H1 (cell line): ENCODE data around the gene KCNK7.

ENCODE experiments used
- EP300 ChIP-seq, 2 experiments: IDR thresholded peaks; 1 replicate in 1 of 2; 2 replicates in 1 of 2; pipeline ENCODE4 v1.6.1; 2011 to 2012; ENCODE audit warnings: low read depth in 2 of 2, low read length in 2 of 2, mild to moderate bottlenecking in 2 of 2, borderline replicate concordance in 1 of 2, inconsistent platforms in 1 of 2, moderate library complexity in 1 of 2
- EZH2 ChIP-seq: fragments of 200-600 bp; sonication (generic); IDR thresholded peaks from 2 replicates; pipeline ENCODE4 v1.7.1; 2012; ENCODE audit warnings: low read depth, mild to moderate bottlenecking, moderate library complexity, low read length, inconsistent platforms; ENCODE audit not compliant: severe bottlenecking
- GTF2F1 ChIP-seq: IDR thresholded peaks from 2 replicates; pipeline ENCODE4 v1.6.1; 2012; ENCODE audit warnings: low read depth, low read length, improper control_type of control experiment, borderline replicate concordance
- JUND ChIP-seq: IDR thresholded peaks from 2 replicates; pipeline ENCODE4 v1.6.1; 2011; ENCODE audit warnings: mild to moderate bottlenecking, improper control_type of control experiment, low read length
- POU5F1 ChIP-seq: IDR thresholded peaks from 2 replicates; pipeline ENCODE4 v1.6.1; 2011; ENCODE audit warnings: low read depth, mild to moderate bottlenecking, low read length, moderate library complexity
- RFX5 ChIP-seq: IDR thresholded peaks from 2 replicates; pipeline ENCODE4 v1.6.1; 2011; ENCODE audit warnings: low read depth, low read length, improper control_type of control experiment, borderline replicate concordance
- RXRA ChIP-seq: IDR thresholded peaks from 2 replicates; pipeline ENCODE4 v1.6.1; 2011; ENCODE audit warnings: low read depth, mild to moderate bottlenecking, low read length, moderate library complexity; ENCODE audit not compliant: insufficient read depth
- TBP ChIP-seq: IDR thresholded peaks from 2 replicates; pipeline ENCODE4 v1.6.1; 2011; ENCODE audit warnings: low read depth, low read length, improper control_type of control experiment
- TF ChIP-seq, protein P1 (sequence below): IDR thresholded peaks from 2 replicates; pipeline ENCODE4 v1.6.1; 2012; ENCODE audit warnings: low read length, inconsistent platforms
- TF ChIP-seq, protein P2 (sequence below), 3 experiments: IDR thresholded peaks; 1 replicate in 2 of 3; 2 replicates in 1 of 3; pipeline versions ENCODE4 v1.5.1 to v1.6.1; 2011; ENCODE audit warnings: low read length in 3 of 3, mild to moderate bottlenecking in 3 of 3, inconsistent platforms in 2 of 3, low read depth in 1 of 3, moderate library complexity in 1 of 3; ENCODE audit not compliant: insufficient read depth in 1 of 3; ENCODE audit errors: control extremely low read depth in 1 of 3

DNA sequence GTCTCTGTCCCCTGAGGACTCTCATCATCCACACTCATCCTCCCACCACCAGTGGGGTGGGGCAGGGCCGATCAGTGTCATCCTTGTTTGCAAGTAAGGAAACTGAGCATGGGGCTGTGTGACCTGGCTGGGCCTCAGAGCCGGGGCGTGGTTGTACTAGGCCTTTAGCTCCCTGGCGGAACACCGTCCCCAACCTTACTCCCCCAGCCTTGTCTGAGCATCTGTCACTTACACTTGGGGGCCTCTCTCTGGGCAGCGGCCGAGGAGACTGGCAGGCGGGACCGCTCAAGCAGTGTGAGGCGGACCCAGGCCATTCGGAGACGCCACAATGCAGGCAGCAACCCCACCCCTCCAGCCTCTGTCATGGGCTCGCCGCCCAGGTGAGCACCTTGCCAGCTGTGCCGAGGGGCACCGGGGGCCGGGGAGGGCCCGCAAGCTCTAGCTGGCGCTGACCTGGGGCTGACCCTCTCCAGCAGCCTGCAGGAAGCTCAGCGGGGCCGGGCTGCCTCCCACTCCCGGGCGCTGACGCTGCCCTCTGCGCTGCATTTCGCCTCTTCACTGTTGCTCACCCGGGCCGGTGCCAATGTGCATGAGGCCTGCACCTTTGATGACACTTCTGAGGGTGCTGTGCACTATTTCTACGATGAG, 23.8 kb upstream of the KCNK7 start:
- TF ChIP-seq RFX5: no peak
- no peak for TF ChIP-seq TBP
- TF ChIP-seq, protein P1, sequence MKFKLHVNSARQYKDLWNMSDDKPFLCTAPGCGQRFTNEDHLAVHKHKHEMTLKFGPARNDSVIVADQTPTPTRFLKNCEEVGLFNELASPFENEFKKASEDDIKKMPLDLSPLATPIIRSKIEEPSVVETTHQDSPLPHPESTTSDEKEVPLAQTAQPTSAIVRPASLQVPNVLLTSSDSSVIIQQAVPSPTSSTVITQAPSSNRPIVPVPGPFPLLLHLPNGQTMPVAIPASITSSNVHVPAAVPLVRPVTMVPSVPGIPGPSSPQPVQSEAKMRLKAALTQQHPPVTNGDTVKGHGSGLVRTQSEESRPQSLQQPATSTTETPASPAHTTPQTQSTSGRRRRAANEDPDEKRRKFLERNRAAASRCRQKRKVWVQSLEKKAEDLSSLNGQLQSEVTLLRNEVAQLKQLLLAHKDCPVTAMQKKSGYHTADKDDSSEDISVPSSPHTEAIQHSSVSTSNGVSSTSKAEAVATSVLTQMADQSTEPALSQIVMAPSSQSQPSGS: no peak
- TF ChIP-seq, protein P2, sequence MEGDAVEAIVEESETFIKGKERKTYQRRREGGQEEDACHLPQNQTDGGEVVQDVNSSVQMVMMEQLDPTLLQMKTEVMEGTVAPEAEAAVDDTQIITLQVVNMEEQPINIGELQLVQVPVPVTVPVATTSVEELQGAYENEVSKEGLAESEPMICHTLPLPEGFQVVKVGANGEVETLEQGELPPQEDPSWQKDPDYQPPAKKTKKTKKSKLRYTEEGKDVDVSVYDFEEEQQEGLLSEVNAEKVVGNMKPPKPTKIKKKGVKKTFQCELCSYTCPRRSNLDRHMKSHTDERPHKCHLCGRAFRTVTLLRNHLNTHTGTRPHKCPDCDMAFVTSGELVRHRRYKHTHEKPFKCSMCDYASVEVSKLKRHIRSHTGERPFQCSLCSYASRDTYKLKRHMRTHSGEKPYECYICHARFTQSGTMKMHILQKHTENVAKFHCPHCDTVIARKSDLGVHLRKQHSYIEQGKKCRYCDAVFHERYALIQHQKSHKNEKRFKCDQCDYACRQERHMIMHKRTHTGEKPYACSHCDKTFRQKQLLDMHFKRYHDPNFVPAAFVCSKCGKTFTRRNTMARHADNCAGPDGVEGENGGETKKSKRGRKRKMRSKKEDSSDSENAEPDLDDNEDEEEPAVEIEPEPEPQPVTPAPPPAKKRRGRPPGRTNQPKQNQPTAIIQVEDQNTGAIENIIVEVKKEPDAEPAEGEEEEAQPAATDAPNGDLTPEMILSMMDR (IDR thresholded peaks at IDR 0.05; ENCODE audit: control extremely low read depth in 1 of 3, insufficient read depth in 1 of 3, low read depth in 1 of 3, low read length in 3 of 3): no peak
- no peak for TF ChIP-seq EP300 (IDR thresholded peaks at IDR 0.05; ENCODE audit: borderline replicate concordance in 1 of 2, low read depth in 2 of 2, low read length in 2 of 2)
- TF ChIP-seq EZH2: no peak
- no peak for TF ChIP-seq RXRA
- no peak for TF ChIP-seq JUND
- no peak for TF ChIP-seq POU5F1
- TF ChIP-seq GTF2F1: no peak
